ENCODE measurements around the gene POU3F2. TPM values are rescaled to one million over a fixed set of nuclear protein-coding genes. Genes with fewer than 3 reads are reported as not detected.

Gene POU3F2
- total RNA-seq, 4 donors from 2014 or later = 0.07 TPM; not detected in 3

- H3K4me3 ChIP-seq = peak overlapping the region in 3 of 4 donors; percentile 28 to 45 (median 33)
- H3K9me3 ChIP-seq = no peaks in the 10 kb centered on the region
- intact Hi-C loops (cut with DNase I; ENCODE audit: low total_unique reads) = no loop called here
- TF ChIP-seq POLR2A (IDR thresholded peaks at IDR 0.05) = no peak
- TF ChIP-seq CTCF (IDR thresholded peaks at IDR 0.05 in 4 of 5, conservative IDR thresholded peaks at IDR 0.05 in 1 of 5) = no peak
- peaks cover 72 to 90% (median 80%) of the 10 kb centered on the region in 3 donors for H3K27me3 ChIP-seq
- DNase-seq (no peak), ATAC-seq (no peak)
- H3K4me1 ChIP-seq = peaks cover 18 to 25% of the 10 kb centered on the region in 2 donors
- in situ Hi-C loops (cut with MboI; ENCODE audit: low sequenced_read_pairs in 4 of 4) = loop anchor here in 1 of 4 donors (25.0 kb wide), 1 partner anchor 1338 kb away; no protein-coding TSS in a partner anchor
- H3K36me3 ChIP-seq = no peaks in the 10 kb centered on the region
- no peak overlapping the region for H3K27ac ChIP-seq
Measured at GRCh38 chr6:98824902-98825599, 9.3 kb upstream of the POU3F2 start.

GRCh38 chr6:98825600-98826230 is 8.7 kb upstream of the POU3F2 start:
- no peaks in the 10 kb centered on the region for H3K36me3 ChIP-seq
- H3K27ac ChIP-seq = no peak overlapping the region
- peaks cover 18 to 25% of the 10 kb centered on the region in 2 donors for H3K4me1 ChIP-seq
- H3K9me3 ChIP-seq = no peaks in the 10 kb centered on the region
- in situ Hi-C loops (cut with MboI; ENCODE audit: low sequenced_read_pairs in 4 of 4) (loop anchor here in 1 of 4 donors (25.0 kb wide), 1 partner anchor 1338 kb away; no protein-coding TSS in a partner anchor), intact Hi-C loops (cut with DNase I; ENCODE audit: low total_unique reads) (no loop called here)
- peaks cover 78 to 97% (median 84%) of the 10 kb centered on the region in 3 donors for H3K27me3 ChIP-seq
- no peak for TF ChIP-seq POLR2A (IDR thresholded peaks at IDR 0.05)
- no peak for TF ChIP-seq CTCF (IDR thresholded peaks at IDR 0.05 in 4 of 5, conservative IDR thresholded peaks at IDR 0.05 in 1 of 5)
- ATAC-seq (no peak), DNase-seq (no peak)
- no peak overlapping the region for H3K4me3 ChIP-seq

GRCh38 chr6:98827295-98828159 is 6.8 kb upstream of the POU3F2 start:
- Histone ChIP-seq H3K9me3 (no peaks in the 10 kb centered on the region), H3K4me3 (peak overlapping the region in 1 of 4 donors; percentile 24), H3K27me3 (peaks cover 93 to 100% (median 96%) of the 10 kb centered on the region in 3 donors), H3K4me1 (peaks cover 25 to 38% of the 10 kb centered on the region in 2 donors), H3K36me3 (no peaks in the 10 kb centered on the region), H3K27ac (no peak overlapping the region)
- in situ Hi-C loops (cut with MboI; ENCODE audit: low sequenced_read_pairs in 4 of 4) = loop anchor here in 1 of 4 donors (25.0 kb wide), 1 partner anchor 1340 kb away; no protein-coding TSS in a partner anchor
- intact Hi-C loops (cut with DNase I; ENCODE audit: low total_unique reads) = no loop called here
- ATAC-seq (no peak), DNase-seq (no peak)
- TF ChIP-seq CTCF (IDR thresholded peaks at IDR 0.05 in 4 of 5, conservative IDR thresholded peaks at IDR 0.05 in 1 of 5) = no peak
- no peak for TF ChIP-seq POLR2A (IDR thresholded peaks at IDR 0.05)

GRCh38 chr6:98828211-98828788 is 6.1 kb upstream of the POU3F2 start:
- ATAC-seq (no peak), DNase-seq (no peak)
- H3K9me3 ChIP-seq = no peaks in the 10 kb centered on the region
- H3K36me3 ChIP-seq = no peaks in the 10 kb centered on the region
- H3K4me3 ChIP-seq = peak overlapping the region in 1 of 4 donors; percentile 24
- TF ChIP-seq CTCF (IDR thresholded peaks at IDR 0.05 in 4 of 5, conservative IDR thresholded peaks at IDR 0.05 in 1 of 5) (no peak), POLR2A (IDR thresholded peaks at IDR 0.05) (no peak)
- peaks cover 97 to 100% (median 100%) of the 10 kb centered on the region in 3 donors for H3K27me3 ChIP-seq
- no peak overlapping the region for H3K27ac ChIP-seq
- in situ Hi-C loops (cut with MboI; ENCODE audit: low sequenced_read_pairs in 4 of 4) = loop anchor here in 1 of 4 donors (25.0 kb wide), 1 partner anchor 1341 kb away; no protein-coding TSS in a partner anchor
- peaks cover 33 to 46% of the 10 kb centered on the region in 2 donors for H3K4me1 ChIP-seq
- intact Hi-C loops (cut with DNase I; ENCODE audit: low total_unique reads) = no loop called here

All from gastrocnemius medialis (tissue), 4 donors.